Skeletal muscle cell (primary cell): ENCODE results near the gene TEAD1.

Experiments used
- DNase-seq: peaks from one replicate; pipeline ENCODE4 v3.0.0-alpha.2; 2010; ENCODE audit warnings: low read depth
- H3K4me3 ChIP-seq: 2 replicates; pipeline ENCODE4 v1.5.1; 2011; ENCODE audit warnings: low read depth, mild to moderate bottlenecking, control low read depth, low read length, moderate library complexity

The TEAD1 gene

GRCh38 chr11:12936200-12936599 is 262.0 kb downstream of the TEAD1 start:
- no peak overlapping the region for H3K4me3 ChIP-seq
- DNase-seq = no peak

DNA sequence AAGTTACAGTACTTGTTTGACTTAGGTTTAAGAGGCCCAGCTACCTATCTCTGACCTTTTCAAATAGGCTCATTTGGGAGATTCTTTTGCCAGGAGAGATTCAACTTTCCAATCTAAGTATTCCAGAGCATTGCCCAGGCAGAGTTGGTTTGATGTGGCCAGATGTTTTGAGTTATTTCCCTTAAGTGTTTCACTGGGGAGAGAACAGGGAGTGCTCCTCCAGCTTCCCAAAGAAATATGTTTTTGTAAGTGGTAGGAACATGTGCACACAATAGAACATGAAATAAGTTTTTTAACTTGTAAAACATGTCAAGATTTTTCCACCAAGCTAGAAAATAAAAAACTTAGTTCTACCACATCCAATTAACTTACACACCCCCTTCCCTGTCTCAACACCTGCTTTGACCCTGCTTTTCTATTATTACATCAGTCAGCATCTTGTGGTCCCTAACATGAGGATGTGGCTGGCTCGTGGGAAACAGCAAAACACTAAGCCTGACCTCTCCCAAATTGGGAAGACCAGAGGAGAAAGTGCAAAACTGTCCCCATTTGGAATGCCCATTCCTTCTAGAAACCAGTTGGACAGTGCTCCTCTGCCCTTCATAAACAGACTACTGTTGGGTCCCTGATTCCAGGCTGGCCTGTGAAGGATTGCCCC is 264.5 kb downstream of the TEAD1 start:
- H3K4me3 ChIP-seq = no peak overlapping the region
- DNase-seq = no peak

DNA sequence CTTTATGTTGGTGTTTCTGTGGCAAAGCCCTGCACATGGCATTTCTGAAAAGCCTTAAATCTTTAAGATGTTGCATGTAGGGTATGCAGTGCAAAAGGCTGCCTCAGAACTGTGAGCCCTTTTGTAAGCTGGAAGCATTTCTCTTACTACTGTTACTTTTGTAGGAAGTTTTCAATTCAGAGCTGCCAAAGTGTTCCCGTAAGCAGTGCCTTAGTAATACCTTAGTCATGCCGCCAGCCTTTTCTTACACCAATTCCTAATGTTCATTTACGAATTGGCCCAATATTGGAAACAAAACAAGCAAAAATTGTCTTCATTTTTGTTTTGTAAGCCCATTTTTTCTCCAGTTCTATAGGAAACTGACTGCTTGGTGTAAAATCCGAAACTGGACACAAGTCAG is 267.4 kb downstream of the TEAD1 start:
- H3K4me3 ChIP-seq = no peak overlapping the region
- no peak for DNase-seq

DNA sequence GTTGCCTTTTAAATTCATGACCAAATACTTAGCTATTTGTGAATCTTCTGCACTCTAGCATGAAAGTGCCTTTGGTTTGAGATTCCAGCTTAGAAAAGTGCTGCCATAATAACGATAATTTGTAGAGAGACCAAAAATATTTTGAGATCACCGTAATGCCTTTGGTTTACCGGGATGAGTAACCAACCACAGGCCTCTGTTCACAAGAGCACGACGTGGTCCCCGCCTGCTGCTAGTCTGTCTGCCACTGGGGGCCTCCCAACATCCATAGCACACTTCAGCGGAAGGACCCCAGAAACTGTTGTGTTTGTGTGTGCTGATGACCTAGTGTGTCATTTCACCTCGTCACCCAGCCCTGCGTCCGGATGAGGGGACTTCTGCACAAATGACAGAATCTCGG is 267.9 kb downstream of the TEAD1 start:
- DNase-seq = no peak
- H3K4me3 ChIP-seq = no peak overlapping the region

GRCh38 chr11:12943311-12943710 is 269.1 kb downstream of the TEAD1 start:
- no peak for DNase-seq
- no peak overlapping the region for H3K4me3 ChIP-seq

GRCh38 chr11:12944889-12945288 is 270.7 kb downstream of the TEAD1 start:
- DNase-seq = no peak
- H3K4me3 ChIP-seq = no peak overlapping the region

DNA sequence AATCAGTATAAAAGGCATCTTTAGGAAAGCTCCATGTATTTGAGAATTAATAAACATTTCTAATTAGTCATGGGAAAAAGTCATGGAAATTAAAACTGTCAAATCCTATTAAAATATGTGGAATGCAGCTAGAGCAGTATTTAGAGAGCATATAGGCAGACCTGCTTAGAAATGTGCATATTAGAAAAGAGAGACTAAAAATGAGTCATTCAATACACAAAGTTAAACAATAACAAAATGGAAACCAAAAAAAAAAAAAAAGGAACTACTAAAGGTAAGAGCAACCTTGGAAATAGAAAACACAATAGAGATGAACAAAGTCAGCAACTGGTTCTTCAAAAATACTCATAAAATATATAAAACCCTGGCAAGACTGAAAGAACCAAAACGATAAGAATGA is 275.2 kb downstream of the TEAD1 start:
- DNase-seq = no peak
- H3K4me3 ChIP-seq = no peak overlapping the region

DNA sequence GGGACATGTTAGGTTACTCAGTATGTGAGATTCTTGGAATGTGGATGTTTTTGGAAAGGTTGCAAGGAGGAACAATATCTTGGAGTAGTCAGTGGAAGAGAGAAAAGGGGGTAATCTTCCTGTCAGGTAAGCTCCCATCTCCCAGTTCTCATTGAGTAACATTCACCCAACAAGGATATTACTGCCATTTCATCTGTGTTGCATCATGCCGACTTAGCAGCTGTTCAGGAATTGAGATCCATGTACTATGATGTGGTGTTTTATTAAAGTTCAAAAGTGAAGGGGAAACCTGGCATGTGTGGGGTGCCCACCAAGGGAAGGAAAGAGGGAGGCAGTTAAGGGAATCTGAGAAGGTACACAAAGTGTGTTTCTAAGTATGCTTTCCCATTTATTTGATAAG is 276.4 kb downstream of the TEAD1 start:
- DNase-seq = peak; percentile 13
- H3K4me3 ChIP-seq = no peak overlapping the region

DNA sequence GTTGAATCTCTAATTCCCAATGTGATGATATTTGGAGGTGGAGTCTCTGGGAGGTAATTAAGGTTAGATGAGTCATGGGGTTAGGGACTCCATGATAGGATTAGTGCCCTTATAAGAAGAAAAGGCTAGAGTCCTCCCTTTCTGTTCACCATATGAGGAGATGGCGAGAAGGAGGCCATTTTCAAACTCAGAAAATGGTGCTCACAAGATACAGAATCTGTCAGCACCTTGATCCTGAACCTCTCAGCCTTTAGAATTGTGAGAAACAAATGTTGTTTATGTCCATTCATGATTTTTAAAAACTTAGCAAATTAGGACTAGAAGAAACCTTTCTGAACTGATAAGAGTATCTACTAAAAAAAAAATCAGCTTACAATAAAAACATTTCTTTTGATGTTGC is 277.2 kb downstream of the TEAD1 start:
- no peak for DNase-seq
- H3K4me3 ChIP-seq = no peak overlapping the region

DNA sequence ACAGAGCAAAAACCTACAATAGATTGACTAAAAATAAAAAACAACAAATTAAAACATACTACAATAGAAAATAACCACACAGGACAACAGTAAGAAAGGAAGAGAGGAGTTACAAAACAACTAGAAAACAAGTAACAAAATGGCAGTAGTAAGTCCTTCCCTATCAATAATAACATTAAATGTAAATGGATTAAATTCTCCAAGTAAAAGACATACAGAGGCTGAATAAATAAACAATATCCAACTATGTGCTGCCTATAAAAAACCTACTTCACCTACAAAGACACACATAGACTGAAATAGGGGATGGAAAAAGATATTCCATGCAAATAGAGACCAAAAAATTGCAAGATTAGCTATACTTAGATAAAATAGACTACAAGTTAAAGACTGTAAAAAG is 277.9 kb downstream of the TEAD1 start:
- no peak for DNase-seq
- H3K4me3 ChIP-seq = no peak overlapping the region

DNA sequence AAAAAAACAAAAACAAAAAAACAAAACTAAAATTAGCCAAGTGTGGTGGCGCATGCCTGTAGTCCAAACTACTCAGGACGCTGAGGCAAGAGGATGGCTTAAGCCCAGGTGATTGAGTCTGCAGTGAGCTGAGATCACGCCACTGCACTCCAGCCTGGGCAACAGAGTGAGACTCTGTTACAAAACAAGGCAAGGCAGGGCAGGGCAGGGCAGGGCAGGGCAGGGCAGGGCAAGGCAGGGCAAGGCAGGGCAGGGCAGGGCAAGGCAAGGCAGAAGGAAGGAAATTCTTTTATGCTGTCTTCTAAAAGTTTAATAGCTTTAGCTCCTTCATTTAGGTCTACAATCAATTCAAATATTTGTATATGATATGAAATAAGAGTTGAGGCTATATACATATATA is 284.8 kb downstream of the TEAD1 start:
- DNase-seq = no peak
- no peak overlapping the region for H3K4me3 ChIP-seq

- no peak overlapping the region for H3K4me3 ChIP-seq
- no peak for DNase-seq
These were observed 287.4 kb downstream of the TEAD1 start for GRCh38 chr11:12961615-12962014.

GRCh38 chr11:12962306-12962705 is 288.1 kb downstream of the TEAD1 start:
- no peak overlapping the region for H3K4me3 ChIP-seq
- DNase-seq = no peak

DNA sequence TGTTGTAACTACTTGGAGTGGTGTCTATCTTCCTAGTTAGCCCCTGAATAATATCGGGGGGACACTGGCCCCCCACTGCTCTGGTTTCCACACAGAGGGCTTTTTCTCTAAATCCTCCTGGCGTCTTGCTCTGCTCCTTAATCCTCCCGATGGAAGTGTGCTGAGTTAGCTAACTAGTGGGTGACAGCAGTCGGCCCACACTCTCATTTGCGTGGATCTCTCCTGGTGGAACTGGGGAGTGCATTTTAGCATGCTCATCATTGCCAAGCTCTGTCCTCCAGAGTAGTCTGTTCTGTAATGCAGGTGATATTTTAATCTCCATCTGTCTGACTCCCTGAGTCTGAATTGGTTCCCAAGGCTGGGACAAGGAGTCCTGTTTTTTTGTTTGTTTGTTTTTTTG is 288.8 kb downstream of the TEAD1 start:
- no peak overlapping the region for H3K4me3 ChIP-seq
- DNase-seq = no peak

- no peak for DNase-seq
- H3K4me3 ChIP-seq = no peak overlapping the region
These were observed 289.7 kb downstream of the TEAD1 start for GRCh38 chr11:12963792-12964536.

DNA sequence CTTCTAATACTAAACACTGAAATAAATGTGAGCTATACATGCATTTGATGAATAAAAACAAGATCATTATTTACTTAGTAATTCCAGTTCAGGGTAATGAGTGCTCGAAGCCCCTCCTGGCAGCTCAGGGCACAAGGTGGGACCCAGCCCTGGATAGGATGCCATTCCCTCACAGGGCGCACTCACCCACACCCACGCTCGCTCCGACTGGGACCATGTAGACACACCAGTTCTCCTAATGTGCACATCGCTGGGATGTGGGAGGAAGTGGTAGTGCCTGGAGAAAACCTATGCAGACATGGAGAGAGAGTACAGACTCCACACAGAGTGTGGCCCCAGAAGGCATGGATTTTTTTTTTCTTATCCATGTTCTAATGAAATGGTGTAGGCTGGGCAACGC is 290.4 kb downstream of the TEAD1 start:
- H3K4me3 ChIP-seq = no peak overlapping the region
- no peak for DNase-seq

- no peak for DNase-seq
- H3K4me3 ChIP-seq = no peak overlapping the region
These were observed 291.8 kb downstream of the TEAD1 start for GRCh38 chr11:12966002-12966401.

- DNase-seq = no peak
- no peak overlapping the region for H3K4me3 ChIP-seq
These were observed 293.9 kb downstream of the TEAD1 start for GRCh38 chr11:12968101-12968500.

DNA sequence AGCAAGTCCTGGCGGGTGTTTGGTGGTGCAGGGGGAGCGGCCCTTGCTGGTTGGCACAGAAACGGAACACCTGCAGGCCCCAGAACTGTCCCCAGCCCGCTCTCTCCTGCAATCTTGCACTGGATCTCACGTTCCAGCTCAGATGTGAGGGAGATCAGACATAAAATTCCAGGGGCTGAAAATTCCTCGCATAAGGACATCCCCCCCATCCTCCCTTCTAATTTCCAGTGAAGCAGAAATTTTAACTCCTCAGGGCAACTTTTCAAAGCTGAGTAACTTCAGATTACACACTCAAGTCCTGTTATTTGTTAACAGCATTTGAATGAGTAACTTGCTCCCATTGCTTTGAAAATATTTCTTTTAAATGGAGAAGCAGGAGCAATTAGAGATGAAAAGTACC is 294.6 kb downstream of the TEAD1 start:
- H3K4me3 ChIP-seq = no peak overlapping the region
- no peak for DNase-seq

DNA sequence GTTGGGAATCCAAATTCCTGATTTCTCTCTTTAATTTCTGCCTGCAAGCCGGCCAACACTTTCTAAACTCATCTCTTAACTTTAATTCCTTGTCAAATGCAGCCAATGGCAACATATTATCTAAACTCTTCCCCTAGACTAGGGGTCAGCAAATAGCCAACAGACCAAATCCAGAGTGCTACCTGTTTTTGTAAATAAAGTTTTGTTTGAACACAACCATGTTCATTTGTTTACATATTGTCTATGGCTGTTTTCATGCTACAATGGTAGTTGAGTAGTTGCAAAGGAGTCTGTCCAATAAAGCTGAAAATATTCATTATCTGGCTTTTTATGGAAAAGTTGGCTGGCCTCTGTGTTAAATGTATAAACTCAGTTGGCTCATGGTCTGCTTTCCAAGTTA is 297.7 kb downstream of the TEAD1 start:
- no peak overlapping the region for H3K4me3 ChIP-seq
- DNase-seq = no peak

- DNase-seq = no peak
- H3K4me3 ChIP-seq = no peak overlapping the region
These were observed 299.4 kb downstream of the TEAD1 start for GRCh38 chr11:12973528-12974181.
